PC-9 (cell line): Measurements from ENCODE around the gene P3H4.

ENCODE experiments used
- CTCF ChIP-seq: fragments of 200-600 bp; sonication (generic); conservative IDR thresholded peaks from 2 replicates; pipeline ENCODE4 v1.6.1; 2017; ENCODE audit warnings: mixed run types, antibody characterized with exemption, mild to moderate bottlenecking, moderate library complexity
- EZH2 ChIP-seq: fragments of 200-600 bp; sonication (generic); IDR thresholded peaks from 2 replicates; pipeline ENCODE4 v1.8.0; 2017; ENCODE audit warnings: antibody characterized with exemption, low read depth

GRCh38 chr17:41818024-41818423, 6.3 kb upstream of the P3H4 start:
- TF ChIP-seq CTCF: no peak
- TF ChIP-seq EZH2: no peak
